H9 (cell line): ENCODE data around the gene MGAT4D. TPM values are rescaled to one million over a fixed set of nuclear protein-coding genes. Genes with fewer than 3 reads are reported as not detected.

Experiments
- DNase-seq: peaks from one replicate; pipeline ENCODE4 v3.0.0-alpha.2; 2017
- H2AFZ ChIP-seq: one replicate; pipeline ENCODE4 v1.6.1; 2013; ENCODE audit warnings: mild to moderate bottlenecking, low read length, control low read depth, moderate library complexity
- H2AK5ac ChIP-seq: 2 replicates; pipeline ENCODE4 v1.6.1; 2013; ENCODE audit warnings: low read length, control low read depth, mixed read lengths; ENCODE audit not compliant: insufficient read length
- H2BK120ac ChIP-seq: one replicate; pipeline ENCODE4 v1.6.1; 2013; ENCODE audit warnings: low read depth, mild to moderate bottlenecking, low read length, control low read depth, inconsistent platforms; ENCODE audit not compliant: poor library complexity, severe bottlenecking
- H2BK12ac ChIP-seq: 2 replicates; pipeline ENCODE4 v1.6.1; 2013; ENCODE audit warnings: low read length, control low read depth, mixed read lengths, low read depth; ENCODE audit not compliant: insufficient read length
- H2BK15ac ChIP-seq: 2 replicates; pipeline ENCODE4 v1.6.1; 2013; ENCODE audit warnings: low read depth, low read length, control low read depth
- H2BK20ac ChIP-seq: one replicate; pipeline ENCODE4 v1.6.1; 2013; ENCODE audit warnings: low read depth, mild to moderate bottlenecking, low read length, control low read depth, inconsistent platforms; ENCODE audit not compliant: poor library complexity, severe bottlenecking
- H2BK5ac ChIP-seq: 2 replicates; pipeline ENCODE4 v1.6.1; 2013; ENCODE audit warnings: low read length, control low read depth, mixed read lengths; ENCODE audit not compliant: insufficient read length
- H3K14ac ChIP-seq: 2 replicates; pipeline ENCODE4 v1.6.1; 2013; ENCODE audit warnings: low read length, control low read depth; ENCODE audit not compliant: insufficient read depth
- H3K18ac ChIP-seq: 2 replicates; pipeline ENCODE4 v1.6.1; 2013; ENCODE audit warnings: low read depth, mild to moderate bottlenecking, mixed read lengths, low read length, control low read depth; ENCODE audit not compliant: insufficient read length
- H3K23ac ChIP-seq: 2 replicates; pipeline ENCODE4 v1.6.1; 2013; ENCODE audit warnings: low read length, control low read depth, mixed read lengths, low read depth; ENCODE audit not compliant: insufficient read length
- H3K23me2 ChIP-seq: 2 replicates; pipeline ENCODE4 v1.6.1; 2013; ENCODE audit warnings: low read depth, mild to moderate bottlenecking, mixed read lengths, low read length, control low read depth; ENCODE audit not compliant: insufficient read length, poor library complexity, severe bottlenecking
- H3K27ac ChIP-seq: 2 replicates; pipeline ENCODE4 v1.5.1; 2013; ENCODE audit warnings: low read length, control low read depth, mixed read lengths, low read depth; ENCODE audit not compliant: insufficient read length
- H3K27me3 ChIP-seq: 2 replicates; pipeline ENCODE4 v1.6.1; 2013; ENCODE audit warnings: low read length, control low read depth, inconsistent platforms; ENCODE audit not compliant: insufficient read depth
- H3K4ac ChIP-seq: 2 replicates; pipeline ENCODE4 v1.6.1; 2013; ENCODE audit warnings: low read depth, mild to moderate bottlenecking, control low read depth, inconsistent platforms, low read length, moderate library complexity
- H3K4me1 ChIP-seq: 2 replicates; pipeline ENCODE4 v1.6.1; 2013; ENCODE audit warnings: low read length, control low read depth, inconsistent platforms; ENCODE audit not compliant: insufficient read depth
- H3K4me2 ChIP-seq: 2 replicates; pipeline ENCODE4 v1.6.1; 2013; ENCODE audit warnings: low read length, control low read depth, mixed read lengths; ENCODE audit not compliant: insufficient read length, insufficient read depth
- H3K56ac ChIP-seq: 2 replicates; pipeline ENCODE4 v1.6.1; 2013; ENCODE audit warnings: low read depth, mild to moderate bottlenecking, mixed read lengths, low read length, control low read depth; ENCODE audit not compliant: insufficient read length
- H3K79me1 ChIP-seq: 2 replicates; pipeline ENCODE4 v1.6.1; 2013; ENCODE audit warnings: low read depth, mild to moderate bottlenecking, moderate library complexity, low read length, control low read depth, inconsistent platforms; ENCODE audit not compliant: insufficient read depth, poor library complexity, severe bottlenecking
- H3K79me2 ChIP-seq: 2 replicates; pipeline ENCODE4 v1.6.1; 2013; ENCODE audit warnings: low read length, control low read depth, inconsistent platforms; ENCODE audit not compliant: insufficient read depth
- H3K9ac ChIP-seq: 2 replicates; pipeline ENCODE4 v1.6.1; 2013; ENCODE audit warnings: low read length, control low read depth, mixed read lengths; ENCODE audit not compliant: insufficient read length; ENCODE audit errors: extremely low read depth
- H3K9me3 ChIP-seq: one replicate; pipeline ENCODE4 v1.6.1; 2013; ENCODE audit warnings: low read depth, low read length, inconsistent platforms; ENCODE audit not compliant: control insufficient read depth
- H3T11ph ChIP-seq: one replicate; pipeline ENCODE4 v1.6.1; 2013; ENCODE audit warnings: mild to moderate bottlenecking, low read length, control low read depth, inconsistent platforms
- H4K20me1 ChIP-seq: one replicate; pipeline ENCODE4 v1.6.1; 2013; ENCODE audit not compliant: control insufficient read depth, insufficient read length, insufficient read depth
- H4K5ac ChIP-seq: 2 replicates; pipeline ENCODE4 v1.6.1; 2013; ENCODE audit warnings: low read depth, mild to moderate bottlenecking, mixed read lengths, low read length, control low read depth; ENCODE audit not compliant: insufficient read length
- H4K8ac ChIP-seq: replicated peaks from 2 replicates; pipeline ENCODE4 v1.6.1; 2013; ENCODE audit warnings: low read length, control low read depth, mixed read lengths, low read depth; ENCODE audit not compliant: insufficient read length
- H4K91ac ChIP-seq: 2 replicates; pipeline ENCODE4 v1.6.1; 2013; ENCODE audit warnings: low read depth, mild to moderate bottlenecking, moderate library complexity, mixed read lengths, low read length, control low read depth; ENCODE audit not compliant: insufficient read length
- H3K27ac Mint-ChIP-seq, 3 experiments: 2 replicates in 2 of 3; 3 replicates in 1 of 3; pipeline ENCODE4 v1.8.0; 2020 to 2021; ENCODE audit warnings: mixed read lengths in 3 of 3, mild to moderate bottlenecking in 1 of 3, moderate library complexity in 1 of 3
- H3K27me3 Mint-ChIP-seq: 2 replicates; pipeline ENCODE4 v1.8.0; 2021; ENCODE audit warnings: low read depth, mild to moderate bottlenecking, moderate library complexity, mixed read lengths
- H3K36me3 Mint-ChIP-seq, 3 experiments: 2 replicates in 2 of 3; 3 replicates in 1 of 3; pipeline ENCODE4 v1.8.0; 2020 to 2021; ENCODE audit warnings: low read depth in 3 of 3, mixed read lengths in 3 of 3; ENCODE audit not compliant: insufficient read depth in 1 of 3
- H3K4me1 Mint-ChIP-seq, 2 experiments: 2 replicates each; pipeline ENCODE4 v1.8.0; 2020; ENCODE audit warnings: mixed read lengths in 2 of 2
- H3K4me3 Mint-ChIP-seq, 2 experiments: 2 replicates in 1 of 2; 3 replicates in 1 of 2; pipeline ENCODE4 v1.8.0; 2020 to 2021; ENCODE audit warnings: mild to moderate bottlenecking in 2 of 2, mixed read lengths in 2 of 2, moderate library complexity in 1 of 2
- H3K9me3 Mint-ChIP-seq, 2 experiments: 2 replicates in 1 of 2; 3 replicates in 1 of 2; pipeline ENCODE4 v1.8.0; 2020; ENCODE audit warnings: mild to moderate bottlenecking in 2 of 2, mixed read lengths in 2 of 2, moderate library complexity in 1 of 2
- CTCF ChIP-seq: fragments of 200-600 bp; sonication (generic); conservative IDR thresholded peaks from 3 replicates; pipeline ENCODE4 v1.8.0; 2021; ENCODE audit warnings: antibody characterized with exemption, mild to moderate bottlenecking
- WGBS: extraction: QIAGEN DNeasy Blood & Tissue Kit; methylation state at CpG from one replicate; pipeline ENCODE4 v1.1.7; 2013; ENCODE audit warnings: missing lambda C conversion rate, low lambda C conversion rate, mixed read lengths; ENCODE audit not compliant: insufficient read length; ENCODE audit errors: extremely low coverage; 5-methylcytosine and 5-hydroxymethylcytosine counted together
- total RNA-seq: library from RNA; stranded (reverse); gene quantifications from 2 replicates; pipeline ENCODE4 v1.2.1, GENCODE V29; 2021

MGAT4D gene
- total RNA-seq, 1 experiment from 2014 or later, result not detected

- H3K4ac ChIP-seq, result no peak overlapping the region
- no peak overlapping the region for H3K9ac ChIP-seq
- no peak overlapping the region for H2AK5ac ChIP-seq
- no peak overlapping the region for H4K5ac ChIP-seq
- TF ChIP-seq CTCF, result no peak
- no peak overlapping the region for H3K18ac ChIP-seq
- no peak overlapping the region for H2BK120ac ChIP-seq
- no peaks in the 10 kb centered on the region for H3K79me1 ChIP-seq
- no peak overlapping the region for H2BK20ac ChIP-seq
- no peak overlapping the region for H3K23ac ChIP-seq
- no peak overlapping the region for H4K8ac ChIP-seq
- no peak overlapping the region for H3K4me3 Mint-ChIP-seq
- no peak overlapping the region for H3K14ac ChIP-seq
- no peak overlapping the region for H3K56ac ChIP-seq
- H3K23me2 ChIP-seq, result no peaks in the 10 kb centered on the region
- no peaks in the 10 kb centered on the region for H3K4me1 Mint-ChIP-seq
- DNase-seq, result no peak
- H2AFZ ChIP-seq, result no peak overlapping the region
- no peak overlapping the region for H3T11ph ChIP-seq
- peak overlapping the region in 1 of 3 experiments; percentile 22; a peak in 1 of 7 replicates for H3K27ac Mint-ChIP-seq
- H3K27ac ChIP-seq, result no peak overlapping the region
- no peak overlapping the region for H2BK5ac ChIP-seq
- H4K91ac ChIP-seq, result no peak overlapping the region
- no peaks in the 10 kb centered on the region for H4K20me1 ChIP-seq
- no peaks in the 10 kb centered on the region for H3K79me2 ChIP-seq
- H2BK12ac ChIP-seq, result no peak overlapping the region
- peaks cover 0 to 5% (median 0%) of the 10 kb centered on the region in 3 experiments; a peak in 1 of 7 replicates for H3K36me3 Mint-ChIP-seq
- no peaks in the 10 kb centered on the region; the same call in 1 of the 2 replicates for H3K27me3 ChIP-seq
- WGBS, result no CpG with 5 or more reads among the region's 1 CpG
- peaks cover 9% of the 10 kb centered on the region in 2 experiments; a peak in 3 of 5 replicates for H3K9me3 Mint-ChIP-seq
- no peaks in the 10 kb centered on the region for H3K4me1 ChIP-seq
- peaks cover 2% of the 10 kb centered on the region for H3K27me3 Mint-ChIP-seq
- H3K9me3 ChIP-seq, result no peaks in the 10 kb centered on the region
- H3K4me2 ChIP-seq, result no peak overlapping the region
- H2BK15ac ChIP-seq, result no peak overlapping the region
Measured at GRCh38 chr4:140485939-140486338, 12.2 kb downstream of the MGAT4D start.
